ENCODE data around the gene DLG2.

The DLG2 gene

GRCh38 chr11:84608837-84609196 is 1018.3 kb downstream of the DLG2 start:
- TF ChIP-seq, protein P1, sequence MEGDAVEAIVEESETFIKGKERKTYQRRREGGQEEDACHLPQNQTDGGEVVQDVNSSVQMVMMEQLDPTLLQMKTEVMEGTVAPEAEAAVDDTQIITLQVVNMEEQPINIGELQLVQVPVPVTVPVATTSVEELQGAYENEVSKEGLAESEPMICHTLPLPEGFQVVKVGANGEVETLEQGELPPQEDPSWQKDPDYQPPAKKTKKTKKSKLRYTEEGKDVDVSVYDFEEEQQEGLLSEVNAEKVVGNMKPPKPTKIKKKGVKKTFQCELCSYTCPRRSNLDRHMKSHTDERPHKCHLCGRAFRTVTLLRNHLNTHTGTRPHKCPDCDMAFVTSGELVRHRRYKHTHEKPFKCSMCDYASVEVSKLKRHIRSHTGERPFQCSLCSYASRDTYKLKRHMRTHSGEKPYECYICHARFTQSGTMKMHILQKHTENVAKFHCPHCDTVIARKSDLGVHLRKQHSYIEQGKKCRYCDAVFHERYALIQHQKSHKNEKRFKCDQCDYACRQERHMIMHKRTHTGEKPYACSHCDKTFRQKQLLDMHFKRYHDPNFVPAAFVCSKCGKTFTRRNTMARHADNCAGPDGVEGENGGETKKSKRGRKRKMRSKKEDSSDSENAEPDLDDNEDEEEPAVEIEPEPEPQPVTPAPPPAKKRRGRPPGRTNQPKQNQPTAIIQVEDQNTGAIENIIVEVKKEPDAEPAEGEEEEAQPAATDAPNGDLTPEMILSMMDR (IDR thresholded peaks at IDR 0.05; ENCODE audit: low read depth, low read length): no peak
- DNase-seq (ENCODE audit: extremely low read depth, low read depth): no peak

DNA sequence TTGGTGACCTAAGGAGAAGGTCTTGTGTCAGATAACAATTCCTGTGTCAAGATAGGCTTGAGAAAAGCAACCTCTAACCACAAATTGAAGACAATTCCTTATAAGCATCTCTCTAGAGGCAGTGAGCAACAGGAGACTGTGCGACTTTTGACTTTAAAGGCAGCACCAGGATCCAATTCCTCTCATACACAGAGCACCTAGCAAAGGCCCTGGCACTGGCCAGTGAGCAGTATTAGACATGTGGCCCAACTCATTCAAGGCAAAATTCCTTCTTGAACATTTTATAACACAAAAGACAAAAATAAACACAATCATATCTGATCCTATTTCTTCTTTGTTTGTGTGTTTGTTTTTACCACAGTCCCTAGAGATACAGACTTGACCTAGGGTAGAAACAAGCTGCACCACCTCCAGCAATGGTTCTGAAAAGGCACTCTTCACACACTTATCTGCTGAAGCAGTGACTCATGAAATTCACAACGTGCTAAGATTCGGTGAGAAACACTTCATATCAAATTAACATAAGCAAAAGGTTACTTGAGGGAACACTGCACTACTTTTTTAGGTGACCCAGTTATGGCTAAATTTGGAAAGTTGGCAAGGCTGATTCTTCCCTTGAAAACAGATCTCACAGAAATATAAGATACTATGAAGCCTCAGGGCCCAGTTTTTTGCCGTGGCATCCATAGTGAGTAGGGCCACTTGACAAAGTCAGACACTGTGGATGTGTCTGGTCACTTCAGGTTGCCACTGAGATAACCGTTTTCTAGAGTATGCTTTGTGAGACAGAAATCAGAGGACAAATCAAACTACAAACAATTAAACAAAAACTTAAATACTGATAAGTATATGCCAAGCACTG is 1018.9 kb downstream of the DLG2 start:
- no peak for DNase-seq (ENCODE audit: extremely low read depth, low read depth)
- TF ChIP-seq, protein P1 (IDR thresholded peaks at IDR 0.05; ENCODE audit: low read depth, low read length): no peak

DNA sequence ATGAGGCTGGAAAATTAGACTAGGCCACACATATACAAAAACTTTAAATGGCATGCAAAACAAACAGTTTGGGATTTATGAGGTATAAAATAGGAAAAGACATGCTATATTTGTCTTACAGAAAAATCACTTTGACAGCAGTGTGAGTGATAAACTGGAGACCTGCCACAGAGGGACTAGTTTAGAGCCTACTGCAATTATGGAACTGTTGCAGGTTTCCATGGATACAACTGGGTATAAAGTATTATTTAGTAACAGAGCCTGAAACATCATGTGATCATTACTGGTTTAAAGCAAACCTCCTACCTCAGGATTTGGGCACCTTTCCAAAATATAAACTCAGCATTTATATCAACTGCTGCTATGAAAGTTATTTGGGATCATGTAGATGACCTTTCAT is 1032.5 kb downstream of the DLG2 start:
- no peak for DNase-seq (ENCODE audit: extremely low read depth, low read depth)
- TF ChIP-seq, protein P1 (IDR thresholded peaks at IDR 0.05; ENCODE audit: low read depth, low read length): no peak

GRCh38 chr11:84590106-84590505 is 1037.0 kb downstream of the DLG2 start:
- no peak for DNase-seq (ENCODE audit: extremely low read depth, low read depth)
- TF ChIP-seq, protein P1 (IDR thresholded peaks at IDR 0.05; ENCODE audit: low read depth, low read length): no peak

DNA sequence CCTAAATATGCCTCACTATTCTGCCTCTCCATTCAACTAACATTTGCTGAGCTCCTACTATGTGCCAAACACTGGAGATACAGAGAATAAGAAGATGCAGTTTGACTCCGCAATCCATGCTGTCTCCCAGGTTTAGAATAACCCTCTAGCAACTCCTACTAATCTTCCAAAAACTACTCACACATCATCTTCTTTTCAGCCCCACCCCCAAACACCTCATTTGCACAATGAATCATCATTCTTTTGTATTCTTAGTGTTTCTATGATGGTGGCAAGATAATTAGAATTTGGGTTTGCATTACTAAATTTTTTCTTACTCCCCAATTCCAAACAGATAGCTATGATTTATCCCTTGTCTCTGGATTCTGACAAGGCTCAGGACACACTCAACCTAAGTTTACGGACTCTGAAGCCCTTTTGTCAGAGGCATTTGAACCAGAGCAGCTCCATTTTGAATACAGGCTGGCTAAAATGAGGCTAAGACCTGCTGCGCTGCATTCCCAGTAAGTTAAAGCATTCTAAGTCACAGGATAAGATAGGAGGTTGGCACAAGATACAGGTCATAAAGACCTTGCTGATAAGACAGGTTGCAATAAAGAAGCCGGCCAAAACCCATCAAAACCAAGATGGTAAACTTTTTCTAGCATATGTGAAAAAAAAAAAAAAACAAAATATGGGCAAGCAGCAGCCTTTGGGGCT is 1038.9 kb downstream of the DLG2 start:
- TF ChIP-seq, protein P1 (IDR thresholded peaks at IDR 0.05; ENCODE audit: low read depth, low read length): no peak

GRCh38 chr11:84583106-84583505 is 1044.0 kb downstream of the DLG2 start:
- TF ChIP-seq, protein P1 (IDR thresholded peaks at IDR 0.05; ENCODE audit: low read depth, low read length): no peak
- no peak for DNase-seq (ENCODE audit: extremely low read depth, low read depth)

More for the DNA sequence above, 1038.9 kb downstream of the DLG2 start:
- DNase-seq (ENCODE audit: extremely low read depth, low read depth): no peak

DNA sequence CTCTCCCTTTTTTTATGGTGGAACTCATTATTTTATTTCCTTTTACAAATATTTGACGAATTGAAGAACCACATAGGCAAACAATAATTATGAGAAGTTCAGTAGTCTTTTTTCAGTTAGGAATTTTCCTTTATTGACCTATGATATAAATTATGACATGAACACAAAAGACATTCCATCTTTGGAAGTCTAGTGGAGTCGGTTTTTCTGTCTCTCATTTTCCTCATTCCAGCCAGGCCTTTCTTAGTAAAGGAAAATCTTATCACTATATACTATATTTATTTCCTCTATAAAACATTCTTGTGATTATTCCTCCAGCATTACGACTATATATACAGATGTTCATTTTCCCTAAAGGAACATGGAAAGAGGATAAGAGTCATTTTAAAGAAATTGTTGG is 1046.1 kb downstream of the DLG2 start:
- DNase-seq (ENCODE audit: extremely low read depth, low read depth): no peak
- TF ChIP-seq, protein P1 (IDR thresholded peaks at IDR 0.05; ENCODE audit: low read depth, low read length): no peak
